GM15510 (cell line): ENCODE measurements around the gene ZMYND10.
A peak's percentile ranks its signal among the peaks of the same experiment; 100 is the strongest.

ENCODE experiments used
- POLR2A ChIP-seq: IDR thresholded peaks from 3 replicates; pipeline ENCODE4 v1.6.1; 2011; ENCODE audit warnings: borderline replicate concordance; ENCODE audit not compliant: insufficient read length; ENCODE audit errors: extremely low read depth

The ZMYND10 gene

DNA sequence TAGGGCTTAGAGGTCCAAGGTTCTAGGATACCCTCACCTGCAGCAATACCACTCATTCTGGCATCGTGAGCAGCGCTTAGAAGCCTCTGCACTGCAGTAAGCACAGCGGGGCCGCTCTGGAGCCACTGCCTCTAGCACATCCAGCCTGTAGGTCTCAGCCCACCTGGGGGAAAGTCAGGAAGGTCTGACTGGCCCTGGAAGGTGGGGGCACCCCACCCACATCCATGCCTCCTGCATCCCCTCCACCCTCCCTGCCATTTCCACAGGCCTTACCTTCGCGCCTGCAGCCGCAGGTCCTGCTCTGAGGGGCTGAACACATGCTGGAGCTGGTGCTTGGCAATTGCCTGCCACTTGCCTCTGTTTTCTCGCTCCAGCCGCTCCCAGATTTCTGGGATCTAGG lies 4.0 kb downstream of the ZMYND10 start:
- TF ChIP-seq POLR2A, result no peak

- TF ChIP-seq POLR2A, result peak; percentile 83
These were observed 4.8 kb downstream of the ZMYND10 start, which contains the start of gene RASSF1 for GRCh38 chr3:50340448-50341329. RASSF1 (minus strand) TSS chr3:50340836; CDS start chr3:50340805, 31 bp downstream.

GRCh38 chr3:50340147-50340447 lies 5.4 kb downstream of the ZMYND10 start:
- TF ChIP-seq POLR2A, result no peak

DNA sequence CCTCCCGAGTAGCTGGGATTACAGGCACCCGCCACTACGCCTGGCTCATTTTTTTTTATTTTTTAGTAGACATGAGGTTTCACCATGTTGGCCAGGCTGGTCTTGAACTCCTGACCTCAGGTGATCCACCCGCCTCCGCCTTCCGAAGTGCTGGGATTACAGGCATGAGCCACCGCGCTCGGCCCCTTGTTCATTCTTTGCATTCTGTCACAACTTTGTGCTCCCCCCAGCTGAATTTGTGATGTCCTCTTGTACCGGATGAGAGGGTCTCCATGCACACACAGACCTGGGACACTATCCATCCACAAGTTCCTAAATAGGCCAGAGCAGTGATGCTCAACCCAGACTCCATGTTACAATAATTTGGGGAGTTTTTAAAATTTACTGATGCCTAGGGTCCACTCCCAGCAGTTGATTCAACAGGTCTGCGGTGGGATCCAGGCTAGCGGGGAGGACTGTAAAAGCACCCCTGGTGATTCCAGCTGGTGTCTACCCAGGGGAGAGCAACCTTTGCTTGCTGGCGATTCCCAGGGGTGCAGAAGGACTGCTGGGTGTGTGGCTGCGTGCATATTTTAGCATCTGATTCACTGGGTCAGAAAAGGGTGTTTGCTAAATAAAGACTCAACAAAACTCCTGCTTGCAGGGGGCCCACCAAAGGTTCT lies 5.9 kb downstream of the ZMYND10 start:
- no peak for TF ChIP-seq POLR2A

DNA sequence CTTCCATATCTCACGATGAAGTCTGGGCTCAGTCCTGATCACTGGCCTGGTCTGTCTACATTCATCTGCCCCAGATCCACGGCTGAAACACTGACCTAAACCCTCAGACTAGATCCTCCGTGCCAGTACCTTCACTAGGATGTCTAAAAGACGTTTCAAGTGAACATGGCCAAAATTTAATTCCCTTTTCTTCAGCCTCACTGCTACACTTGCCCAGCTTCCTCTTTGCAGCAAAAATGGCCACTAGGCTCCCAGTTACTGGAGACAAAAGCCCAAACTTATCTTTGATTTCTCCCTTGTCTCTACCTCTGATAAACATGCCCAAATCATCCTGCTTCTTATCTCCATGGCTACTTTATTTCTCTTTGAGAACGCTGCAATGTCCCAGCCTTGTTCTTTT lies 6.6 kb downstream of the ZMYND10 start:
- TF ChIP-seq POLR2A, result no peak

GRCh38 chr3:50337175-50337861 lies 8.2 kb downstream of the ZMYND10 start:
- peak; percentile 81 for TF ChIP-seq POLR2A

DNA sequence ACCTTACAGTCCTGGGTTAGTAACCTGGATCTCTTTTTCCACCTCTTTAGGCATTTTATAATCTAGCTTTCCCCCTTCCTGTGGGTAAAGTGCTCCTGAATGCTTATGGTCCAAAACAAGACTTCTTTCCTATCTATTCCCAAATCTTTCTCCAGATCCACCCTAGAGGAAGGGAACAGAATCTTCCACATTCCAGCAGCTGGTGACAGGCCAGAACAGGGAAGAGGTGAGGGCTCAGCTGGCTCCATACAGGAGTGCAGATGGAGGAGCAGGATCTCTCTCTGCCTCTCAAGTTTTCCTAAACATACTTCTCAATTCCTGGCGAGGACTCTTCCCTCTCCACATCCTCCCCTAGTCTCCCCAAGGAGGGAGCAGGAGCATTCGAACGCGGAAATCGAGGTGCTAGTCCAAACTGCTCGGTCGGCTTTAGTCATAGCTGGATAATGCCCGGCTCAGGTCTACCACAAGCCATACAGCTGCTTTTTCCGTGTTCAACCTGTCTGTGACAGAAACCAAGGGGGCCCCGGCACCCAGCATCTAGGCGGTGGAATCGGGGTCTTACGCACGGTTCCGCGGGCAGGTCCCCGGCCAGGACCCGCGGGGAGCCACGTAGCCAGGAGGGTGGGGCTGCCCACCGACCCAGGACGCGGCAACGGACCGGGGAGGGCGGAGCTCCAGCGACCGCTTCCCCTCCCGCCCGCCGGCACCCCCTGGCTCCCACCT lies 8.9 kb downstream of the ZMYND10 start:
- no peak for TF ChIP-seq POLR2A

DNA sequence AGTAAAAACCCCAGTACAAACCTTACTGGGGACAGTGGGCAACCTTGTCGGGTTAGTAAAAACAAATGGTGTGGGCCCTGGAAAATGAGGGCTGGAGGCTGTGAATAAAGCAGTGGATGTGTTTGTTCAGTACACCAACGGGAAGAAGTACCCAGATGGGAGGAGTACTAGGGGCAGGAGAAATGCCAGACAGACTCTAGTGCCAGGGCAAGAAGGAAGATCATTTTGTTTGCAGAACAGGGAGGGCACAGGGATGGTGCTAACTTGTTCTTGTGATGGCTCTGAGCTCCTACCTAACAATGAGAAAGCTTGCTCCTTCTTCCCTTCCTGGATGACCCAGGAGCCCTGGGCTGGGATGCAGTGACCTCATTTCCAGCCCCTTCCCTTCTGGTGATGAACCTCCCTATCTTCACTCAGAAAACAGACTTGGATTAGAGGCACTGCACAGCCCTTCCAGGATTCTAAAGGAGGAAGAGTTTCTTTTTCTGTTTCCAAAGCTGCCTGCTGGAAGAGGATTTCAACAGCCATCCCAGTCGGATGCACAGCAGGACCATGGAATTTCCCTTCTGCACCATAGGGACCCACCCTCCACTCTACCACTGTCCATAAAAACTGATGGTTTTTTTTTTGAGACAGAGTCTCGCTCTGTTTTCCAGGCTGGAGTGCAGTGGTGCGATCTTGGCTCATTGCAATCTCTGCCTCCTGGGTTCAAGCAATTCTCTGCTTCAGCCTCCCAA lies 11.0 kb downstream of the ZMYND10 start:
- no peak for TF ChIP-seq POLR2A

- no peak for TF ChIP-seq POLR2A
These were observed 11.7 kb downstream of the ZMYND10 start for GRCh38 chr3:50333744-50334328.

DNA sequence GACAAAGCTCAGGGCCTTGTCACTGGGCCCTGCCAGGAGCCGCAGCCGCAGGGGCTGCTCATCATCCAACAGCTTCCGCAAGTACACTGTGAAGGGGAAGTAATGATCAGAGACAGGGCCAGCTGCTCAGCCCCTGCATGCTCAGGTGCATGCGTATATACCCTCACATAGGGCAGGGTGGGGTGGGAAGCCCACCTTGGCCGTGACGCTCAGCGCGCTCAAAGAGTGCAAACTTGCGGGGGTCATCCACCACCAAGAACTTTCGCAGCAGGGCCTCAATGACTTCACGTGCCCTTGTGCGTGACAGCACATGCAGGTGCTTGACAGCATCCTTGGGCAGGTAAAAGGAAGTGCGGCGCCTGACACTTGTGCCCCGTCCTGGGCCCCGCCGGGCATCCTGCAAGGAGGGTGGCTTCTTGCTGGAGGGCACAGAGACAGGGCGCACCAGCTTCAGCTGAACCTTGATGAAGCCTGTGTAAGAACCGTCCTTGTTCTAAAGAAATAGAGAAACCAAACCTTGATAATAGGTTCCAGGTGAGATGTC lies 14.1 kb downstream of the ZMYND10 start:
- TF ChIP-seq POLR2A, result no peak

DNA sequence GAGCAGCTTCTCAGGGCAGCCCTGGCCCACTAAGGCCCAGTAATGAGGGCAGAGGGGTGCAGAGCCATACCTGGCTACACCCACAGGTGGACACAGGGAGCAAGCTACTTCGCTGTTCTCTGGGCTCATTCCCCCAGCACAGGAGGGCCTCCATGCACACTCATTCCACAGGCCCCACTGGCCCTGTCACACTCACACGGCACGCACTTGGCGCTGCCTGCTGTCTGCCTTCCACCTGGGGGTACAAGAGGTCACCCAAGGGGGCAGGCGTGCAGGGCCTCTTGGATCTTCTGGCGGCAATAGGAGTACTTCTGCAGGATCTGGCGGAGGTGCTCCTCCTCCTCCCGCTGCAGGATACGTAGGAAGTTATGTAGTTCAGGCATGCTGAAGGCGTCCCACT lies 15.2 kb downstream of the ZMYND10 start:
- TF ChIP-seq POLR2A, result no peak

DNA sequence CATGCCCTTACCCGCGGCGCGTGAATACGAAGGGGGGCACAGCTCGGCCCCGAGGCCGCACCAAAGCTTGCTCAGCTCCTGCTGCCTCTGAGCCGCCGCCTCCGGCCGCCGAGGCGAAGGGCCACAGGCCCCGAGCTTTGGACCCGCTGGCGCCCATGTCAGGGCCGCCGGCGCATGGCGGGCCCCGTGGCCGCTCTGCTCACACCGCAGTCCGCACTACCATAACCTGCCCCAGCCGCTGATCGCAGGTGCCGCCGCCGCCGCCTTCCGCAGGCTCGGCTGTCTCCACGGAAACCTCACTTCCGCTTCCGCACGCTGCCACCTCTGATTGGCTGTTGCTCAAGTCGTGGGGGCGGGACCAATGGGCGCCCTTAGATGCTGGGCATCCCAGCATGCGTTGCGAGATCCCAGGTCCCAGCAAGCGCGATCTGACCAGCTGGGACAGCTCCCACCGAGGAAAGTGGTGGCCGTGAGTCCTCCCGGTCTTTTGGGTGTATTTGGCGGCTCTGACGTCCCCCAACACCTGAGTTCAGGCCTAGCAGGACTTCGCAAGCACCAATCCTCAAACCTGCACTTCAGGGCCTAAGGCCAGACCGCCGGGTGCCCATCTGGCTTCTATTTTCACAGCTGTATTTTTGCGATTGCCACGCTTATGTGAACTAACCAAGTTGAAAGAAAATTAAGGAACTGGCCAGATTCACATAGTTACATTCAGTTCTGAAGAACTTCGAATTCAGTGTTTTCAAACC lies 17.4 kb downstream of the ZMYND10 start, which contains the start of gene TUSC2:
Gene TUSC2, minus strand, starts transcription at position 281 of the 749 bp plus-strand sequence. Its CDS starts 124 bp downstream, at position 157.
- peak; percentile 84 for TF ChIP-seq POLR2A

- TF ChIP-seq POLR2A, result no peak
These were observed 18.4 kb downstream of the ZMYND10 start for GRCh38 chr3:50327129-50327528.
